ENCODE measurements around the gene IER2. TPM values are rescaled to one million over a fixed set of nuclear protein-coding genes. Genes with fewer than 3 reads are reported as not detected.
"Not testable (repeated sequence)": the region's sequence is repeated elsewhere in the genome, so short reads cannot be mapped to it uniquely, and the experiment has no call there.

The IER2 gene
- total RNA-seq, 1 donor from 2014 or later, result 145 TPM

DNA sequence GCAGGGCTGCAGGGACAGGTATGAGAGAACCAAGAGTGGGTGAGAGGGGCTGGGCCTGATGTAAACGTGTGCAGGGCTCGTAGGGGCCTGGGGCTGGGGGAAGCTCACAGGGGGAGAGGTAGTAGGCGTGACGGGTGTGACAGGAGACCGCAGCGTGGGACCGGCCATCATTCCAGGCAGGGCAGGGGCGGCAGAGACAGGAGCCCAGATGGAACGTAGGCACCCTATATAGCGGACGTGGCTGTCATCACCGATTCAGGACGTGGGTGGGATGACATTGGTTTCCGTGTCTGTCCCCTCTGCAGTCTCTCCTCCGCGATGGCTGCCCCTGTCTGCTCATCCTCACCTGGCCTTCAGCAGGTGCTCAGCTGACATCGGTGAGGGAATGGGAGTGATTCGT, 48.4 kb downstream of the IER2 start:
- H3K4me3 ChIP-seq (ENCODE audit: low read depth, low read length), result no peak overlapping the region
- TF ChIP-seq, protein P1, sequence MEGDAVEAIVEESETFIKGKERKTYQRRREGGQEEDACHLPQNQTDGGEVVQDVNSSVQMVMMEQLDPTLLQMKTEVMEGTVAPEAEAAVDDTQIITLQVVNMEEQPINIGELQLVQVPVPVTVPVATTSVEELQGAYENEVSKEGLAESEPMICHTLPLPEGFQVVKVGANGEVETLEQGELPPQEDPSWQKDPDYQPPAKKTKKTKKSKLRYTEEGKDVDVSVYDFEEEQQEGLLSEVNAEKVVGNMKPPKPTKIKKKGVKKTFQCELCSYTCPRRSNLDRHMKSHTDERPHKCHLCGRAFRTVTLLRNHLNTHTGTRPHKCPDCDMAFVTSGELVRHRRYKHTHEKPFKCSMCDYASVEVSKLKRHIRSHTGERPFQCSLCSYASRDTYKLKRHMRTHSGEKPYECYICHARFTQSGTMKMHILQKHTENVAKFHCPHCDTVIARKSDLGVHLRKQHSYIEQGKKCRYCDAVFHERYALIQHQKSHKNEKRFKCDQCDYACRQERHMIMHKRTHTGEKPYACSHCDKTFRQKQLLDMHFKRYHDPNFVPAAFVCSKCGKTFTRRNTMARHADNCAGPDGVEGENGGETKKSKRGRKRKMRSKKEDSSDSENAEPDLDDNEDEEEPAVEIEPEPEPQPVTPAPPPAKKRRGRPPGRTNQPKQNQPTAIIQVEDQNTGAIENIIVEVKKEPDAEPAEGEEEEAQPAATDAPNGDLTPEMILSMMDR (conservative IDR thresholded peaks at IDR 0.05; ENCODE audit: low read depth, low read length), result no peak
- no peak for DNase-seq (ENCODE audit: low read depth)

DNA sequence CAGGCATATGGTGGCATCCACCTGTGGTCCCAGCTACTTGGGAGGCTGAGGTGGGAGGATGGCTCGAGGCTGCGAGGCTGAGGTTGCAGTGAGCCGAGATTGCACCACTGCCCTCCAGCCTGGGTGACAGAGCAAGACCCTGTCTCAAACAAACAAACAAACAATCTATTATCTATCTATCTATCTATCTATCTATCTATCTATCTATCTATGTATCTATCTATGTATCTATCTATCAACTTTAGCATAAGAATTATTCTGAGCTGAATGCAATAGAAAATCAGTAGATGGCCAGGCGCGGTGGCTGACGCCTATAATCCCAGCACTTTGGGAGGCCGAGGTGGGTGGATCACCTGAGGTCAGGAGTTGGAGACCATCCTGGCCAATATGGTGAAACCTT, 51.9 kb downstream of the IER2 start:
- H3K4me3 ChIP-seq (ENCODE audit: low read depth, low read length); DNase-seq (ENCODE audit: low read depth): not testable (repeated sequence)

Other genes starting within 250 kb of the IER2 start
- gene SYCE2, start 231.1 kb upstream of the IER2 start, total RNA-seq, result 0.22 and 1.3 TPM in 2 replicates
- 89.1 and 101 TPM in 2 replicates for gene FARSA, start 216.7 kb upstream of the IER2 start, total RNA-seq
- gene CALR, start 211.8 kb upstream of the IER2 start, total RNA-seq, result 1,613 and 1,812 TPM in 2 replicates
- gene RAD23A, start 204.5 kb upstream of the IER2 start, total RNA-seq, result 108 and 129 TPM in 2 replicates
- gene GADD45GIP1, start 193.2 kb upstream of the IER2 start, total RNA-seq, result 87.2 and 105 TPM in 2 replicates
- 0.06 and 0.07 TPM in 2 replicates for gene DAND5, start 180.8 kb upstream of the IER2 start, total RNA-seq
- gene NFIX, start 154.9 kb upstream of the IER2 start, total RNA-seq, result 1.7 TPM in 1 of 2 replicates, not detected in the other
- gene LYL1, start 47.6 kb upstream of the IER2 start, total RNA-seq, result 4.0 and 6.9 TPM in 2 replicates
- gene TRMT1, start 33.7 kb upstream of the IER2 start, total RNA-seq, result 49.9 and 56.1 TPM in 2 replicates
- 72.2 and 114 TPM in 2 replicates for gene NACC1, start 32.1 kb upstream of the IER2 start, total RNA-seq
- gene STX10, start within 50 bp of the IER2 start, total RNA-seq, result 89.0 and 92.7 TPM in 2 replicates